Mesendoderm (in vitro differentiated cells): Measurements from ENCODE around the gene CLNS1A.

Experiments
- DNase-seq: peaks from one replicate; pipeline ENCODE4 v3.0.0; 2013
- H2AK5ac ChIP-seq: 2 replicates; pipeline ENCODE4 v1.6.1; 2013; ENCODE audit warnings: low read length, inconsistent platforms
- H2BK120ac ChIP-seq: 2 replicates; pipeline ENCODE4 v1.6.1; 2013; ENCODE audit warnings: low read depth, mild to moderate bottlenecking, low read length, moderate library complexity, mixed read lengths
- H2BK15ac ChIP-seq: replicated peaks from 2 replicates; pipeline ENCODE4 v1.6.1; 2013; ENCODE audit warnings: low read depth, mild to moderate bottlenecking, moderate library complexity
- H2BK5ac ChIP-seq: 2 replicates; pipeline ENCODE4 v1.6.1; 2013; ENCODE audit warnings: low read length, inconsistent platforms
- H3K18ac ChIP-seq: 2 replicates; pipeline ENCODE4 v1.6.1; 2013; ENCODE audit warnings: mild to moderate bottlenecking, low read length, mixed read lengths
- H3K23ac ChIP-seq: one replicate; pipeline ENCODE4 v1.6.1; 2013; ENCODE audit warnings: low read length
- H3K27ac ChIP-seq: 2 replicates; pipeline ENCODE4 v1.5.1; 2013; ENCODE audit warnings: low read depth, mild to moderate bottlenecking, inconsistent platforms, low read length, moderate library complexity
- H3K27me3 ChIP-seq: 2 replicates; pipeline ENCODE4 v1.6.1; 2013; ENCODE audit warnings: low read length, control low read depth, mild to moderate bottlenecking, inconsistent platforms; ENCODE audit not compliant: insufficient read depth, poor library complexity
- H3K36me3 ChIP-seq: 2 replicates; pipeline ENCODE4 v1.6.1; 2013; ENCODE audit warnings: low read length, inconsistent platforms; ENCODE audit not compliant: control insufficient read depth, insufficient read depth
- H3K4ac ChIP-seq: one replicate; pipeline ENCODE4 v1.6.1; 2013; ENCODE audit warnings: low read depth, mild to moderate bottlenecking, low read length, moderate library complexity
- H3K4me1 ChIP-seq: 2 replicates; pipeline ENCODE4 v1.6.1; 2013; ENCODE audit warnings: low read depth, low read length, inconsistent platforms; ENCODE audit not compliant: control insufficient read depth
- H3K4me2 ChIP-seq: 2 replicates; pipeline ENCODE4 v1.6.1; 2013; ENCODE audit warnings: low read length
- H3K4me3 ChIP-seq: 2 replicates; pipeline ENCODE4 v1.5.1; 2013; ENCODE audit warnings: mild to moderate bottlenecking, low read length
- H3K56ac ChIP-seq: one replicate; pipeline ENCODE4 v1.6.1; 2013; ENCODE audit warnings: low read length
- H3K79me1 ChIP-seq: 2 replicates; pipeline ENCODE4 v1.6.1; 2013; ENCODE audit warnings: low read length, inconsistent platforms
- H3K79me2 ChIP-seq: 2 replicates; pipeline ENCODE4 v1.6.1; 2013; ENCODE audit warnings: mild to moderate bottlenecking, low read length; ENCODE audit not compliant: control insufficient read depth, insufficient read depth
- H3K9ac ChIP-seq: 2 replicates; pipeline ENCODE4 v1.6.1; 2013; ENCODE audit warnings: low read length, inconsistent platforms
- H4K5ac ChIP-seq: one replicate; pipeline ENCODE4 v1.6.1; 2013; ENCODE audit warnings: low read length
- H4K8ac ChIP-seq: one replicate; pipeline ENCODE4 v1.6.1; 2013; ENCODE audit warnings: low read depth, mild to moderate bottlenecking, control low read depth, low read length, moderate library complexity
- WGBS: extraction: QIAGEN DNeasy Blood & Tissue Kit; methylation state at CpG from one replicate; pipeline ENCODE4 v1.1.7; 2013; ENCODE audit warnings: low lambda C conversion rate, missing lambda C conversion rate; ENCODE audit not compliant: insufficient coverage; ENCODE audit errors: extremely low coverage; 5-methylcytosine and 5-hydroxymethylcytosine counted together

The CLNS1A gene

GRCh38 chr11:77668760-77669159, 31.2 kb upstream of the CLNS1A start:
- WGBS: no CpG with 5 or more reads among the region's 3 CpGs
- no peaks in the 10 kb centered on the region for H3K4me1 ChIP-seq
- H4K8ac ChIP-seq: no peak overlapping the region
- no peak overlapping the region for H3K23ac ChIP-seq
- H3K4me2 ChIP-seq: no peak overlapping the region
- H3K27ac ChIP-seq: no peak overlapping the region
- peaks cover 3% of the 10 kb centered on the region for H3K36me3 ChIP-seq
- no peak for DNase-seq
- H2BK15ac ChIP-seq: no peak overlapping the region
- no peak overlapping the region for H2AK5ac ChIP-seq
- H3K56ac ChIP-seq: no peak overlapping the region
- H4K5ac ChIP-seq: no peak overlapping the region
- H3K79me2 ChIP-seq: no peaks in the 10 kb centered on the region
- H3K9ac ChIP-seq: no peak overlapping the region
- no peak overlapping the region for H3K4ac ChIP-seq
- no peaks in the 10 kb centered on the region for H3K79me1 ChIP-seq
- no peaks in the 10 kb centered on the region for H3K27me3 ChIP-seq
- H3K4me3 ChIP-seq: no peak overlapping the region
- H2BK5ac ChIP-seq: no peak overlapping the region
- H3K18ac ChIP-seq: no peak overlapping the region
- H2BK120ac ChIP-seq: no peak overlapping the region

- Histone ChIP-seq H3K79me1 (no peaks in the 10 kb centered on the region), H3K27ac (no peak overlapping the region), H2BK15ac (no peak overlapping the region), H4K8ac (no peak overlapping the region), H2BK5ac (no peak overlapping the region), H2BK120ac (no peak overlapping the region), H3K4ac (no peak overlapping the region), H3K27me3 (no peaks in the 10 kb centered on the region), H3K9ac (no peak overlapping the region), H3K4me1 (no peaks in the 10 kb centered on the region), H3K4me2 (no peak overlapping the region), H3K79me2 (no peaks in the 10 kb centered on the region), H3K36me3 (peaks cover 3% of the 10 kb centered on the region), H3K23ac (no peak overlapping the region), H3K56ac (no peak overlapping the region), H2AK5ac (no peak overlapping the region), H4K5ac (no peak overlapping the region), H3K4me3 (no peak overlapping the region), H3K18ac (no peak overlapping the region)
- DNase-seq: no peak
- WGBS: no CpG with 5 or more reads among the region's 7 CpGs
These were observed 27.8 kb upstream of the CLNS1A start for GRCh38 chr11:77665240-77665965.

DNA sequence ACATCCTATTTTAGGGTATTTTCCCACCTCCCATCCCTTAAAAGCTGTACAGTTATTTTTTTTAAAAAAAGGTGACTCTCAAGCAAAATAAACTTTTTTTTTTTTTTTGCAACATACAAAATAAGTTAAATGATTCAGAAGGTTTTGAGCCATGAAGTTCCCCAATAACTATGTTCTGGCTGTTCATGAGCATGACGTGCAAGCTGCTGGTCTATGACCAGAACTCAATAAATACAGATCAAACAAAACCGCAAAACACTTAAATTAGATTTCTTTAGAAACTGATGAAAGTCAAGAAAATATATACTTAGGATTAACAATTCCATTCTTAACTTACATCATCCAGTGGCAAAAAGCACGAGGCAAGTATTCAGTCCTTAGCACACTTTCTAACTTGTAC, 24.1 kb upstream of the CLNS1A start:
- no peak overlapping the region for H4K5ac ChIP-seq
- H3K4me3 ChIP-seq: no peak overlapping the region
- no peak overlapping the region for H2BK120ac ChIP-seq
- no CpG with 5 or more reads among the region's 3 CpGs for WGBS
- H3K36me3 ChIP-seq: no peaks in the 10 kb centered on the region
- no peak overlapping the region for H3K56ac ChIP-seq
- no peak overlapping the region for H2BK15ac ChIP-seq
- no peaks in the 10 kb centered on the region for H3K79me2 ChIP-seq
- H4K8ac ChIP-seq: no peak overlapping the region
- H3K27ac ChIP-seq: no peak overlapping the region
- H3K23ac ChIP-seq: no peak overlapping the region
- no peak overlapping the region for H2AK5ac ChIP-seq
- H3K4me1 ChIP-seq: no peaks in the 10 kb centered on the region
- no peaks in the 10 kb centered on the region for H3K27me3 ChIP-seq
- H3K4me2 ChIP-seq: no peak overlapping the region
- DNase-seq: no peak
- H3K4ac ChIP-seq: no peak overlapping the region
- H2BK5ac ChIP-seq: no peak overlapping the region
- H3K9ac ChIP-seq: no peak overlapping the region
- no peaks in the 10 kb centered on the region for H3K79me1 ChIP-seq
- H3K18ac ChIP-seq: no peak overlapping the region

GRCh38 chr11:77660947-77661346, 23.4 kb upstream of the CLNS1A start:
- no CpG with 5 or more reads among the region's 1 CpG for WGBS

GRCh38 chr11:77658213-77659013, 20.8 kb upstream of the CLNS1A start:
- no CpG with 5 or more reads among the region's 4 CpGs for WGBS
- DNase-seq: no peak
- no peaks in the 10 kb centered on the region for H3K36me3 ChIP-seq

More at GRCh38 chr11:77660947-77661346, 23.4 kb upstream of the CLNS1A start:
- Histone ChIP-seq H3K23ac (no peak overlapping the region), H2BK5ac (no peak overlapping the region), H3K79me2 (no peaks in the 10 kb centered on the region), H2BK15ac (no peak overlapping the region), H3K36me3 (no peaks in the 10 kb centered on the region), H3K27me3 (no peaks in the 10 kb centered on the region), H3K4me1 (no peaks in the 10 kb centered on the region), H2AK5ac (no peak overlapping the region), H3K4me3 (no peak overlapping the region), H3K79me1 (no peaks in the 10 kb centered on the region), H3K9ac (no peak overlapping the region), H3K4me2 (no peak overlapping the region), H4K5ac (no peak overlapping the region), H3K27ac (no peak overlapping the region), H3K18ac (no peak overlapping the region), H4K8ac (no peak overlapping the region), H3K56ac (no peak overlapping the region), H3K4ac (no peak overlapping the region), H2BK120ac (no peak overlapping the region)
- DNase-seq: no peak

More at GRCh38 chr11:77658213-77659013, 20.8 kb upstream of the CLNS1A start:
- Histone ChIP-seq H4K8ac (no peak overlapping the region), H3K18ac (no peak overlapping the region), H2BK15ac (no peak overlapping the region), H3K27ac (no peak overlapping the region), H3K4me3 (no peak overlapping the region), H3K27me3 (no peaks in the 10 kb centered on the region), H4K5ac (no peak overlapping the region), H3K56ac (no peak overlapping the region), H2BK120ac (no peak overlapping the region), H3K4ac (no peak overlapping the region), H3K4me2 (no peak overlapping the region), H2AK5ac (no peak overlapping the region), H3K79me1 (no peaks in the 10 kb centered on the region), H3K79me2 (no peaks in the 10 kb centered on the region), H3K4me1 (no peaks in the 10 kb centered on the region), H3K9ac (no peak overlapping the region), H2BK5ac (no peak overlapping the region), H3K23ac (no peak overlapping the region)
